Activated naive CD4-positive, alpha-beta T cell treated with anti-CD3 and anti-CD28 coated beads, Interleukin-2, amount 50 U/mL, for 72 hours (primary cell): ENCODE measurements around the gene LAMB2. TPM values are rescaled to one million over a fixed set of nuclear protein-coding genes. Genes with fewer than 3 reads are reported as not detected.

Source experiments
- ATAC-seq, 2 donors: fragments of 150-1000 bp; cut with Tn5 transposase; 2 replicates each; pipeline ENCODE4 v1.10.0; 2021; ENCODE audit warnings: mild to moderate bottlenecking in 2 of 2, moderate library complexity in 2 of 2
- DNase-seq, 2 donors: peaks; one replicate each; pipeline ENCODE4 v3.0.0; 2021 to 2022; ENCODE audit warnings: low spot score in 2 of 2
- H3K27ac Mint-ChIP-seq, 2 donors: one replicate each; pipeline ENCODE4 v1.8.0; 2022; ENCODE audit warnings: mild to moderate bottlenecking in 2 of 2, mixed read lengths in 2 of 2
- H3K36me3 Mint-ChIP-seq, 2 donors: one replicate each; pipeline ENCODE4 v1.8.0; 2022; ENCODE audit warnings: mixed read lengths in 2 of 2
- H3K9me3 Mint-ChIP-seq, 2 donors: one replicate each; pipeline ENCODE4 v1.8.0; 2022; ENCODE audit warnings: mixed read lengths in 2 of 2
- total RNA-seq, 2 donors: library from RNA; stranded (reverse); gene quantifications; one replicate each; pipeline ENCODE4 v1.2.3, GENCODE V29; 2022

Gene LAMB2
- total RNA-seq = 1 to 10 TPM in 1 of 2 donors, not detected in 1; 1.4 TPM

DNA sequence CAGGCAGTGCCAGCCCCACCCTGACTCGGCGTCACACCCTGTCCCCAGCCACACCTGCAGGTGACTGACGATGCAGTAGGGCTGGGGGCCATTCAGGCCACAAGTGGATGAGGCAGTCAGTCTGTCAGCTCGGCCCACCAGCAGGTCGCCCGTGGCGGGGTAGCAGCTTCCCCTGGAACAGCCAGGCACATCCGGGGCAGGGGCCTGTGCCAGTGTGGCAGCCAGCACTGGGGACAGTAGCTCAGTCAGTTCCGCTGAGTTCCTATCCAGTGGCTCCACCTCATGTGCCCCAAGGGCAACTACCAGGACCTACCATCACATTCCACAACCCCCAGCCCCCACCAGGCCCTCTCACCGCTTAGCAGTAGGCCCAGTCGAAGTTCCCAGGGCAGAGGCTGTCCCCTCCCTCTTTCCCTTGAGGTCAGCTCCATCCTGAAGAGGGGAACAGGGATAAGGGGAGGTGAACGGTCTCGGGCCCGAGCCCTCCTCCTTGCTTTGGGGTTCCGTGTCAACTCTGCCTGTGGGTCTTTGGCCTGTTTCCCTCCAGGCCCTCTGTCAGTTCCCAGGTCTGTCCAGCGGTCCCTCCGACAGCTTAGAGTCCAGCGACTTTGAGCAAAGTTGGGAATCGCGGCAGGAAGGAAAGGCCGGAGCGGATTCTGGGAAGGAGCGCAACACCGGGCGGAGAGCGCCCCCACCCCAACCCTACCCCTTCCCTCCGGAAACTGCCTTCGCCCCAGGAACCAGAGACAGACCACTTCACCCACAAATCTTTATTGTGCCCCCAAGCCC is at the start of gene LAMB2:
Gene LAMB2 (minus strand): TSS at position 614 of the 789 bp plus-strand sequence. CDS start 183 bp downstream, at position 431.
- no peak for ATAC-seq
- H3K9me3 Mint-ChIP-seq = no peaks in the 10 kb centered on the region
- no peaks in the 10 kb centered on the region for H3K36me3 Mint-ChIP-seq
- no peak within 1 kb of the TSS for H3K27ac Mint-ChIP-seq
- no peak for DNase-seq

DNA sequence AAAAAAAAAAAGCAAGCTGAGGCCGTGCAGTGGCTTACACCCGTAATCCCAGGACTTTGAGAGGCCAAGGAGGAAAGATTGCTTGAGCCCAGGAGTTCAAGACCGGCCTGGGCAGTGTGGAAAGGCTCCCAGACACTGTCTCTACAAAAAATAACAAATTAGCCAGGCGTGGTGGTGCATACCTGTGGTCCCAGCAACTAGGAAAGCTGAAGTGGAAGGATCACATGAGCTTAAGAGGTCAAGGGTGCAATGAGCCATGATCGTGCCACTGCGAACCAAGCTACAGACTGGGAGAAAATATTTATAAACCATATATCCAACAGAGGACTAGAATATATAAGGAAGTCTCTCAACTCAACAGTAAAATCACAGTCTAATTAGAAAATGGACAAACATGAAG is 48.5 kb upstream of the LAMB2 start:
- no peaks in the 10 kb centered on the region for H3K36me3 Mint-ChIP-seq
- DNase-seq (no peak), ATAC-seq (no peak)
- no peaks in the 10 kb centered on the region for H3K9me3 Mint-ChIP-seq
- no peak overlapping the region for H3K27ac Mint-ChIP-seq

DNA sequence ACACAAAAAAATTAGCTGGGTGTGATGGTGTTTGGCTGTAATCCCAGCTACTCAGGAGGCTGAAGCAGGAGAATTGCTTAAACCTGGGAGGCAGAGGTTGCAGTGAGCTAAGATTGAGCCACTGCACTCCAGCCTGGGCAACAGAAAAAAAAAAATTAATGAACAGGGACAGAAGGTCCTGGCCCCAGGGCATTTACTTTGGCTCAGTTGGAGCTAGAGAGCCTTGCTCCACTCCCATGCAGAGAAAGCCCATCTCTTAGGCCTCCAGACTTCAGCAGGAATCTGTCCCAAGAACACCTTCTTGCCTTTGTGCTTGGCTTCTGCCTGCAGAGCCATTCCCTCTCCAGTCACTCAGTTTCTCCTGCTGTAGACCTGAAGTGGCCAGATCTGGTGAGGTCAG is 47.3 kb upstream of the LAMB2 start:
- no peaks in the 10 kb centered on the region for H3K9me3 Mint-ChIP-seq
- ATAC-seq (no peak), DNase-seq (no peak)
- H3K36me3 Mint-ChIP-seq = no peaks in the 10 kb centered on the region
- no peak overlapping the region for H3K27ac Mint-ChIP-seq

DNA sequence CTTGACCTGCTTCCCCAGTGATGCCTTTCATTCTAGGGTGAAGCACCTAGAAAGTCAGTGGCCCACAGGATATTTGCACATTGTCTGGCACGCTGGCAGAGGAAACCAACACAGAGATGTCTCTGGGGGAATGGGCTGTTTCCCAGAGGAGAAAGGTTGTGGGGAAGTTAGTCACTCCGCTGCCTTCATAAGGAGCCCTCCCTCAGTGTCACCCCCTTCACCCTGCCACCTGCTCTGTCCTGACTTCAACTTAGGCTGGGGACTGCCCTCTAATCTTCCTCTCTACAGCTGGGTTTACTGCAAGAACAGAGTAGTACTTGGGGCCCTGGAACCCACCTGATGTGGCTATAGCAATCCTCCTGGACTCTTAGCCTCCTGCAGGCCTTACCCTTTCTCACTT is 44.2 kb upstream of the LAMB2 start:
- H3K27ac Mint-ChIP-seq = no peak overlapping the region
- H3K9me3 Mint-ChIP-seq = no peaks in the 10 kb centered on the region
- H3K36me3 Mint-ChIP-seq = no peaks in the 10 kb centered on the region
- DNase-seq = no peak
- no peak for ATAC-seq

DNA sequence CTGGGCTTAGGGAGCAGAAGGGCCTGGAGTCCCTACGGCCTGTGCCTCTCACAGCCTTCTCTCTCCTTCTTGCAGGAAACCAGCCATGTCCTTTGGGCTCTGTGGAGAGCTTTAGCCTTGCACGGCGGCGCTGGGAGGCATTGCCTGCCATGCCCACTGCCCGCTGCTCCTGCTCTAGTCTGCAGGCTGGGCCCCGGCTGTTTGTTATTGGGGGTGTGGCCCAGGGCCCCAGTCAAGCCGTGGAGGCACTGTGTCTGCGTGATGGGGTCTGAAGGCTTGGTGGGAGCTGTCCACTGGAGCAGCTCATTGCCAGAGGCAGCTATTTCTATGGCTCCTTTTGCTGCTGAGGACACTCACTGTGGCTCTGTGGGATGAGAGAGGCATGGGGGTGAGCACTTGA is 42.7 kb upstream of the LAMB2 start:
- ATAC-seq (no peak), DNase-seq (no peak)
- no peak overlapping the region for H3K27ac Mint-ChIP-seq
- no peaks in the 10 kb centered on the region for H3K36me3 Mint-ChIP-seq
- H3K9me3 Mint-ChIP-seq = no peaks in the 10 kb centered on the region

DNA sequence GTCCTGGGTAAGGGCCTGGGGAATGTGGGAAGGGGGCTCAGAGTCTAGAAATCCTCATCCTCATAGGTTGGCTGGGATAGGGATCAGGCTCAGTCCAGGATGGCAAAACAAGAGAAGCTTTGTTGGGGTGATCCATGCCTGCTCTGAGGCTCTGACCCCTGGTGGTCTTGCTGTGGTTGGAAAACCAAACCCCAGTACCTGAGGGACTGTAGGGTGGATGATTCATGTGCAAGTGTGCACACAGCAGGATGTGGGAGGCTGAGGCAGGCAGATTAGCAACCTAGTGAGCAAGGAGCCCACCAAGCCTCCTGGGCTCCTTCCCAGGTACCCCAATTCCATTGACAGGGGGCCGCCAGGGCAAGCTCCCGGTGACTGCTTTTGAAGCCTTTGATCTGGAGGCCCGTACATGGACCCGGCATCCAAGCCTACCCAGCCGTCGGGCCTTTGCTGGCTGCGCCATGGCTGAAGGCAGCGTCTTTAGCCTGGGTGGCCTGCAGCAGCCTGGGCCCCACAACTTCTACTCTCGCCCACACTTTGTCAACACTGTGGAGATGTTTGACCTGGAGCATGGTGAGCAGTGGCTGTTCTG is 41.6 kb upstream of the LAMB2 start:
- no peaks in the 10 kb centered on the region for H3K36me3 Mint-ChIP-seq
- H3K27ac Mint-ChIP-seq = no peak overlapping the region
- ATAC-seq (no peak), DNase-seq (no peak)
- H3K9me3 Mint-ChIP-seq = no peaks in the 10 kb centered on the region

DNA sequence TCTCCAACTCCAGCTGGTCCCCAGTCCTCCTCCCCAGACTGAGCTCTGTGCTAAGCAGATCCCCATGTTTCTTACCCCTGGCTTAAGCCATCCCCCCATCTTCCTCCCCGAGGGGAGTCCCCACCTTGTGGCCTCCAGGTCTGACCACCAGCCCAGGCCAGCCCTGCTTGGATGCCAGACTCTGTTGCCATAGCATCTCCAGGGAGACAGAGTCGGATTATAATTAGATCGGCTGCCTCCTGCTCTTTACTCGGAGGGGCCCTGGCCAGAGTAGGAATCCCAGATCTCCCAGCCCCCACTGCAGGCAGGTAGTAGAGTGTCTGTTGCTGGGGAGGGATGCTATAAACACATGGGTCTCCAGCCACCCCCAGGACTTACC is 40.9 kb upstream of the LAMB2 start:
- DNase-seq = no peak
- Mint-ChIP-seq H3K9me3 (no peaks in the 10 kb centered on the region), H3K36me3 (no peaks in the 10 kb centered on the region), H3K27ac (peak overlapping the region in 1 of 2 donors; percentile 11)
- ATAC-seq = no peak

DNA sequence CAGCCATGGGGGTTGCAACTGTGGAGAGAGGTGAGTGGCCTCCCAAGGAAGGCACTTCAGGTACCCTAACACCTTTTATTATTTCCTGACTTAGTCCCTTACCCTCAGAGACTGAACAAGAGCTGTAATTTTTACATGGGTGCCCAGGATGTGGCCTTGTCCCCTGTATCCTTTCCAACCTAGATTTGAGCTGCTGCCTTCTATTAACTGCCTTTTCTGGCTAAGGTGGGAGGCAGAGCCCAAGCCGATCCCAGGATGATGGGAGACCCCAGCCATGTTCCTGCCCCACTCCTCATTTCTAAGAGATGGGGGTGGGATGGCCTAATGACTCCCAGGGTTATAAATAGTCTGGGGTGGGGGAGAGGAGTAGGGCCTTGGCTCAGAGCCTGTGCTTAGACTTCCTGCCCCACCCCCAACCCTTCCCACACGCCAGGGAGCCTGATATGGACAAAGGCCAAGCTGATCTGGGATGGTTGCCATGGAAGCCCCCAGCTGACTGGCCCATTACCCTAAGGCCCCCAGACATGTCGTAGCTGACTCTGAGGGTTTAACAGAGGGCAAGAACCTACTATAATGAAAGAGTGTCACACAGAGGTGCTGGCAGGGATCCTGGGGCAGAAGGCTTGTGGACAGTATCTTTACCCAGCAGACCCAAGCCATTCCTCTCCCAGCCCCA is 40.4 kb upstream of the LAMB2 start:
- no peaks in the 10 kb centered on the region for H3K36me3 Mint-ChIP-seq
- peak overlapping the region in 1 of 2 donors; percentile 11 for H3K27ac Mint-ChIP-seq
- no peaks in the 10 kb centered on the region for H3K9me3 Mint-ChIP-seq
- ATAC-seq = no peak
- no peak for DNase-seq

DNA sequence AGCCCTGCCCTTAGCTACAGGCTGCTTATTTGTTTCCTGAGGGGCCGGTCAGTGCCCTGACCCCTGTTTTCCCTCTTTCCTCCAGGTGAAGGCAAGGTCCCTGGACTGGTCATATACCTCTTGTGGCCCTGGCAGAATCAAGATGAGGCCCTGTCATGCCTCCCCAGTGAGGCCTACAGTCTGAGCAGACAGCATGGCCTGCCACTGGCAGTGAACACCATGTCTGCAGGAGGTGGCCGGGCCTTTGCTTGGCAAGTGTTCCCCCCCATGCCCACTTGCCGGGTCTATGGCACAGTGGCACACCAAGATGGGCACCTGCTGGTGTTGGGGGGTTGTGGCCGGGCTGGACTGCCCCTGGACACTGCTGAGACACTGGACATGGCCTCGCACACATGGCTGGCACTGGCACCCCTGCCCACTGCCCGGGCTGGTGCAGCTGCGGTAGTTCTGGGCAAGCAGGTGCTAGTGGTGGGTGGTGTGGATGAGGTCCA is 39.7 kb upstream of the LAMB2 start:
- Mint-ChIP-seq H3K36me3 (no peaks in the 10 kb centered on the region), H3K9me3 (no peaks in the 10 kb centered on the region), H3K27ac (no peak overlapping the region)
- no peak for ATAC-seq
- DNase-seq = no peak

DNA sequence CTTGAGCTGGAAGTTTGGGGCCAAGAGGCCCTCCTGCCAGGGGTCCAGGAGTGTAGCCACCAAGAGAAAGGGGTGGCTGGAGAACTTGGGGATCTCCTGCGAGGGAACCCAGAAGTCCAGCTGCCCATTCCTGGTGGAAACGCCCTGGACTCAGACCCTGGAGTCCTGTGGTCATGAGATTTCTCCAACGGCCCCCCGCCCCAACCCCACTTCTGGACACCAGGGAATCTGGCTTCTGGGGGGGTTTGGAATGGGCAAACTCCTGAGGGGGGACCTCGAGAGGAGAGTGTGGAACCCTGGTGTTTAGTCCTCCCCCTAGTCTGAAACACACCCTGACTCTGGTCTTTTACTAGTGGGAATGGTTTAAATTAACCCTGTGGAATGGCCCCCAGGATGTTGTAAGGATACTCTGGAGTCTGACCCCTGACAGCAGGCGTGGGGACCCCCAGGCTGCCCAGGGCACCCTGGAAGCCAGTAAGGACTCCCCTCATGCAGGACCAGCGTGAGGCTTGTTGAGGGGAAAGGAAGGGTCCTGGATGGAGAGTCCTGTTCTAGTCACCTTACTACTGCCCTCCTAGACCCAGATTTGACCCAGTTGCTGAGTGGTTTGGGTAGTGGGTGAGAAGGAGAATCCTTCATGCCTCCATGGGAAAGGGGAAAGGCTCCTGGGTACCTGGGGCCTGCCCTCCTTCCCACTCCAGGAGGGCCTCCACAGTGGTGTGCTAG is 39.1 kb upstream of the LAMB2 start:
- no peaks in the 10 kb centered on the region for H3K9me3 Mint-ChIP-seq
- peak overlapping the region in 1 of 2 donors; percentile 70 for H3K27ac Mint-ChIP-seq
- DNase-seq (no peak), ATAC-seq (no peak)
- H3K36me3 Mint-ChIP-seq = peaks cover 0 to under 1% of the 10 kb centered on the region in 2 donors

DNA sequence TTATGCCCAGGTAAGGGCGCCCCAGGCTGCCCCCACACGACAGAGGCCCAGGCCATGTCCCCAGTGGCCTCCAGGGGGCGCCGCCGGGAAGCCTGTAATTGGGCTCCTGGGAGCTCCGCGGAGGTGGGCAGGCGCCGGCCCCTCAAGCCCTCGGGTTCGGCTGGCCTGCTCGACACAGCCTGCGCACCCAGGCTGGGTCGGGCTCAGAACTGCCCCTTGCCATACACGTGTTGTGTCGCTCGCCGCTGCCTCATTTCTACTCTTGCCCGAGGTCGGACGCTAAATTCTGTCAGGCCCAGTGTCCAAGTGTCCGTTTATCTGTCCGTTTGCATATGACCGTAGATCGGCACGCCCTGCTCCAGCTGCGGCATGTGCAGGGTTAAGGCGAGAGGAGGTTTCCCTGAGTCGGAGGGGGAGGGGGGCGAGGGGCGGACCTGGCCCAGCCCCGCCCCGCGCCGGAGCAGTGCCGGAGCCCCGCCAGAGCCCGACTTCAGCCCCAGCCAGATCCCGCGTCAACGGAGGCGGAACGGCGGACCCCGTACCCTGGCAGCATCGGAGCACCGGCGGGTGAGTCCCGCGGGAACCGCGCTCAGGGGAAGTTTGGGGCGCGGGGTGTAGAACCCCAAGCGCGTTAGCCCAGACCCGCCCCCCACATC is 38.4 kb upstream of the LAMB2 start, which contains the start of gene KLHDC8B:
Gene KLHDC8B (plus strand): TSS at position 480 of the 656 bp plus-strand sequence. CDS start 1,172 bp downstream, outside the sequence.
- H3K36me3 Mint-ChIP-seq = peaks cover 0 to 7% of the 10 kb centered on the region in 2 donors
- peak; percentile 84 to 87 for ATAC-seq
- peak within 1 kb of the TSS; percentile 70 to 90 for H3K27ac Mint-ChIP-seq
- H3K9me3 Mint-ChIP-seq = no peaks in the 10 kb centered on the region
- peak; percentile 81 to 96 for DNase-seq

DNA sequence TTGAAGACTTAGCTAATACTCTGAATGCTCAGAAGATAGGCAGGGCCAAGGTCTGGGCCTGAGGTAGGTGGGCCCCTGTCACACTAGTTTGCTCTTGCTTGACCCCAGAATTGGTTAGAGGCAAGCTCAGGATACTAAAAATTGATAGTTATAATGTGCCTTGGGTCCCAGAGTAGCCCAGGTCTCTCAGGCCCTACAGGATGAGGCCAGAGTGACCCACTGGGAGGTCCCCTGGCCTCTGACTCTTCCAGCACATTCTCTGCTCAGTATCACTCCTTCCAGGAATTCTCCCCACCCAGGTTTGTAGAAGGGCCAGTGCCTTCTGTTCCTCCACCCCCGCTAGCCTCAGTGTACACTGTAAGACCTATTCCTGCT is 37.9 kb upstream of the LAMB2 start:
- DNase-seq (no peak), ATAC-seq (peak in 1 of 2 donors; percentile 8)
- Mint-ChIP-seq H3K27ac (peak overlapping the region; percentile 70 to 90), H3K36me3 (peaks cover under 1 to 9% of the 10 kb centered on the region in 2 donors), H3K9me3 (no peaks in the 10 kb centered on the region)

DNA sequence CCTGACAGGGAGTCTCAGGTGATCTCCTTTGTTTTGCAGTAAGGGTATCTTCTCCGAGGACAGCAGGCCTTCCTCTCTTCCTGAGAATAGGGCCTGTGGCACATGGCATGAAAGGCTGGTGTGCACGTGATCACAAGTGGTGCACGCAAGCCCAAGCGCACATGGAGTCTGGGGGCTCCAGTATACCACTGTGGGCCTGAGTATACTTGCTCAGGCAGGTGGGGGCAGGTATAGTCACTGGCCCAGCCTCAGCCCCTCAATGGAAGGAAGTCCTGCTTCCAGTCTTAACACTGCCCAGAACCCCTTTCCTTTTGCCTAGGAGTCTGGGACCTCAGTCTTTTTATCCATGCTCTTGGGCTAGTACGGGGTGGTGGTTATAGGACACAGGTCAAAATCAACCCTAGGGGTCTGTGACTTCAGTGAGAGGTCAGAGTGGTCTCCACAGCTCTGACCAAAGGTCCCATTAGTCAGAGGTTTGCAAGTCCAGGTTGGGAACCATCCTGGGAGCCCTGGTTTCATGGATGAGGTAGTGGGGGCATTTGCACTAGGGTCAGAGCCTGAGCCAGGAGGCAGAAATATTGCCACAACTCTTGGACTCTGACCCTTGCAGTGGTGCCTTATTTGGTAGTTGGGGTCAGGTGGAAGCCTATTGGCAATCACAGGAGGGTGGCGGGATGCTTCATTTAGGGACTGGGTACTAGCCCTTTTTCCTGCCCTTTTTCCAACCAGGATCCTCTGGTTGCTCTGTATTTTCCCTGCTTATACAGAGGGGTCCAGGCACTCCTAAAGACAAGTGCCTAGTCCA is 34.1 kb upstream of the LAMB2 start:
- Mint-ChIP-seq H3K9me3 (no peaks in the 10 kb centered on the region), H3K36me3 (peaks cover 22 to 31% of the 10 kb centered on the region in 2 donors), H3K27ac (peak overlapping the region; percentile 72 to 96)
- ATAC-seq = no peak
- no peak for DNase-seq

DNA sequence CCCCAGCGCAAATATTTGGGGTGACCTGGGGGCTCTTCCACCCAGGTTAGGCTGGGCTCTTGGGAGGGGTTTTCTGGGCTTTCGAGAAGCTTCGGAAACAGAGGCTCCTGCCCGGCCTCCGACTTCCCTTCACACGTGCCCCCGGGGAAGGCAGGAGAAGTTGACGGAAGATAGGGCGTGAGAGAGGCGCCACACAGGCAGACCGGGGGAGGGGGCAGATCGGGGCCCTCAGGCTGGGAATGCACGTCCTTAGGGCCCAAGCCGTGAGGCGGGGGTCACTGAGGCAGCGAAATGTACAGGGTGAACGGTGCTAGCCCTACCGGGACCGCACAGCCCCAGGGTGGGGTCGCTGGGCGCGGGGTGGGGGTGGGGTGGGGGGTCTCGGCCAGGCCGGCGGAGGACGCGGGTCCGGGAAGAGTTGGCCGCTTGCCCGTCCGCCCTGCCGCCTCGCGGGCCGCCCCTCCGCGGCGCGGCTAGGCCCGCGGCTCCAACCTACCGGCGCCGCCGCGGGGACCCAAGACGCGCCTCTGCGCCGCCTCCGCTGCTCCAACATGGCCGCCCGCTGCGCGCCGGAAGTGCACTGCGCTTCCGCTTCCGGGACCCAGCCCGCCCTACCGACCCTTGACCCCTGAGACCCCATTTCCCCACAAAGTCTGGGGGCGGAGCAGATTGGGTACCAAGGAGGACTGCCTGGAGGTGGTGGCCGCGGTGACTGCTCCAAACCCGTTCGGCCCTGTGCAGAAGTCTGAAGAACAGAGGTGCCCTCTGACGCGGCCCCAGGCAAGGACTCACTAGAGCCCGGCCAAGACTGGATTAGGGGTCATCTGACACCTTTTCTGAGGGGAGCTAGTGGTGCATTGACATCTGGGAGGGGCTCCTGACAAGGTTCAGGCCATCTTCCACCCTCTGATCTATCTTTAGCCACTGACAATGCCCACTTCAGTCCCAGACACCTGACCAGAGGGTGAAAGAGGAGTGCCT is 33.2 kb upstream of the LAMB2 start, which contains the start of gene CCDC71:
Gene CCDC71 (minus strand): TSS at position 561 of the 981 bp plus-strand sequence. CDS start 2,123 bp downstream, outside the sequence.
- peak within 1 kb of the TSS; percentile 96 to 97 for H3K27ac Mint-ChIP-seq
- peaks cover 22 to 31% of the 10 kb centered on the region in 2 donors for H3K36me3 Mint-ChIP-seq
- DNase-seq (peak; percentile 79 to 85), ATAC-seq (peak; percentile 80 to 86)
- no peaks in the 10 kb centered on the region for H3K9me3 Mint-ChIP-seq
